Liver (tissue), 9 donors: ENCODE data around the gene MOB4. TPM values are rescaled to one million over a fixed set of nuclear protein-coding genes. Genes with fewer than 3 reads are reported as not detected.

Experiments
- DNase-seq: peaks from one replicate; pipeline ENCODE4 v3.0.0-alpha.2; 2017; ENCODE audit warnings: low spot score
- H3K27ac ChIP-seq, 2 donors: one replicate each; pipeline ENCODE4 v1.7.0; 2013; ENCODE audit warnings: inconsistent platforms in 2 of 2, low read length in 2 of 2, control low read depth in 1 of 2, low read depth in 1 of 2, mild to moderate bottlenecking in 1 of 2
- H3K27me3 ChIP-seq, 4 donors: one replicate each; pipeline versions ENCODE4 v1.6.1 to v1.7.0; 2013; ENCODE audit warnings: low read length in 3 of 4, inconsistent platforms in 1 of 4, mild to moderate bottlenecking in 1 of 4, moderate library complexity in 1 of 4; ENCODE audit not compliant: control insufficient read depth in 4 of 4, insufficient read depth in 4 of 4
- H3K36me3 ChIP-seq, 4 donors: one replicate each; pipeline versions ENCODE4 v1.6.1 to v1.7.0; 2013; ENCODE audit warnings: low read length in 3 of 4, mild to moderate bottlenecking in 3 of 4, low read depth in 1 of 4, moderate library complexity in 1 of 4; ENCODE audit not compliant: control insufficient read depth in 4 of 4, insufficient read depth in 3 of 4
- H3K4me1 ChIP-seq, 4 donors: one replicate each; pipeline versions ENCODE4 v1.6.1 to v1.7.0; 2013; ENCODE audit warnings: low read length in 3 of 4, mild to moderate bottlenecking in 3 of 4, moderate library complexity in 1 of 4; ENCODE audit not compliant: control insufficient read depth in 4 of 4, insufficient read depth in 4 of 4
- H3K4me3 ChIP-seq, 3 donors: one replicate each; pipeline versions ENCODE4 v1.6.1 to v1.7.0; 2013; ENCODE audit warnings: low read length in 3 of 3, control low read depth in 1 of 3, low read depth in 1 of 3, mild to moderate bottlenecking in 1 of 3
- H3K9ac ChIP-seq, 2 donors: one replicate each; pipeline ENCODE4 v1.7.0; 2013; ENCODE audit warnings: low read length in 2 of 2, mild to moderate bottlenecking in 2 of 2, moderate library complexity in 2 of 2, control low read depth in 1 of 2, low read depth in 1 of 2
- H3K9me3 ChIP-seq, 4 donors: one replicate each; pipeline versions ENCODE4 v1.6.1 to v1.7.0; 2013; ENCODE audit warnings: low read length in 3 of 4; ENCODE audit not compliant: control insufficient read depth in 4 of 4
- ATF3 ChIP-seq: IDR thresholded peaks from 2 replicates; pipeline ENCODE4 v1.6.1; 2016; ENCODE audit warnings: antibody characterized with exemption
- CTCF ChIP-seq: fragments of 150-350 bp; IDR thresholded peaks from 2 replicates; pipeline ENCODE4 v1.5.1; 2017; ENCODE audit warnings: improper control_type of control experiment, low read depth, low read length; ENCODE audit not compliant: missing input control
- EGR1 ChIP-seq, 2 donors: IDR thresholded peaks; 2 replicates each; pipeline ENCODE4 v1.6.1; 2016 to 2018; ENCODE audit warnings: antibody characterized with exemption in 2 of 2, low read depth in 2 of 2
- FOXA1 ChIP-seq: IDR thresholded peaks from 2 replicates; pipeline ENCODE4 v1.6.1; 2016; ENCODE audit warnings: antibody characterized with exemption
- FOXA2 ChIP-seq: IDR thresholded peaks from 2 replicates; pipeline ENCODE4 v1.6.1; 2016; ENCODE audit warnings: antibody characterized with exemption
- GABPA ChIP-seq, 2 donors: IDR thresholded peaks in 1 of 2; conservative IDR thresholded peaks in 1 of 2; 2 replicates each; pipeline ENCODE4 v1.6.1; 2016; ENCODE audit warnings: antibody characterized with exemption in 2 of 2, mild to moderate bottlenecking in 1 of 2, moderate library complexity in 1 of 2
- HNF4A ChIP-seq, 2 donors: conservative IDR thresholded peaks; 2 replicates each; pipeline ENCODE4 v1.6.1; 2016; ENCODE audit warnings: antibody characterized with exemption in 2 of 2, mild to moderate bottlenecking in 2 of 2
- HNF4G ChIP-seq: IDR thresholded peaks from 2 replicates; pipeline ENCODE4 v1.6.1; 2016; ENCODE audit warnings: antibody characterized with exemption
- JUND ChIP-seq, 2 donors: IDR thresholded peaks; 2 replicates each; pipeline ENCODE4 v1.6.1; 2016; ENCODE audit warnings: antibody characterized with exemption in 2 of 2
- MAX ChIP-seq: IDR thresholded peaks from 2 replicates; pipeline ENCODE4 v1.6.1; 2016; ENCODE audit warnings: antibody characterized with exemption
- NR2F2 ChIP-seq: IDR thresholded peaks from 2 replicates; pipeline ENCODE4 v1.6.1; 2016; ENCODE audit warnings: antibody characterized with exemption
- RAD21 ChIP-seq, 2 donors: IDR thresholded peaks; 2 replicates each; pipeline ENCODE4 v1.6.1; 2016; ENCODE audit warnings: antibody characterized with exemption in 2 of 2, mild to moderate bottlenecking in 2 of 2
- REST ChIP-seq: IDR thresholded peaks from 2 replicates; pipeline ENCODE4 v1.6.1; 2016; ENCODE audit warnings: antibody characterized with exemption, mild to moderate bottlenecking
- RXRA ChIP-seq, 2 donors: IDR thresholded peaks; 2 replicates each; pipeline ENCODE4 v1.6.1; 2017 to 2018; ENCODE audit warnings: antibody characterized with exemption in 2 of 2, mild to moderate bottlenecking in 1 of 2
- SP1 ChIP-seq: IDR thresholded peaks from 2 replicates; pipeline ENCODE4 v1.6.1; 2018; ENCODE audit warnings: antibody characterized with exemption, mild to moderate bottlenecking
- TAF1 ChIP-seq: conservative IDR thresholded peaks from 2 replicates; pipeline ENCODE4 v1.6.1; 2016; ENCODE audit warnings: antibody characterized with exemption, mild to moderate bottlenecking
- YY1 ChIP-seq: IDR thresholded peaks from 2 replicates; pipeline ENCODE4 v1.6.1; 2016; ENCODE audit warnings: antibody characterized with exemption, mild to moderate bottlenecking
- ZBTB33 ChIP-seq: IDR thresholded peaks from 2 replicates; pipeline ENCODE4 v1.6.1; 2016; ENCODE audit warnings: antibody characterized with exemption
- WGBS: extraction: QIAGEN DNeasy Blood & Tissue Kit; methylation state at CpG from one replicate; pipeline ENCODE4 v1.1.7; 2013; 5-methylcytosine and 5-hydroxymethylcytosine counted together
- polyA plus RNA-seq, 2 donors: library from polyadenylated mRNA; stranded (reverse) in 1 of 2; unstranded in 1 of 2; fragments of 200-250 nt in 1 of 2; fragments of >200 nt in 1 of 2; fragmentation: Nextera tagmentation in 1 of 2; extraction: Ambion mirVana in 1 of 2; gene quantifications; one replicate each; pipeline versions ENCODE4 v1.2.1 to v1.2.3, GENCODE V29; 2013 to 2015
- total RNA-seq, 2 donors: library from RNA; depleted of rRNA; stranded (reverse); fragments of >200 nt; gene quantifications; one replicate each; pipeline ENCODE4 v1.2.3, GENCODE V29; 2014
- donor health status: healthy.
- donor health status: healthy.
- donor health status: healthy.
- donor health status: healthy.
- donor health status: healthy.

The MOB4 gene
- total RNA-seq = 10 to 100 TPM; 10.2 to 17.5 TPM
- 10 to 100 TPM in 1 of 2 donors, 1 to 10 TPM in 1; 7.6 to 14.7 TPM for polyA plus RNA-seq

- Histone ChIP-seq H3K27me3 (no peaks in the 10 kb centered on the region), H3K27ac (peak within 1 kb of the TSS; percentile 93 to 95), H3K4me3 (peak within 1 kb of the TSS; percentile 64 to 82 (median 82)), H3K4me1 (peaks cover 0 to 12% (median 6%) of the 10 kb centered on the region in 4 donors), H3K9ac (peak within 1 kb of the TSS; percentile 93 to 98), H3K9me3 (no peaks in the 10 kb centered on the region), H3K36me3 (no peaks in the 10 kb centered on the region)
- peak; percentile 97 for DNase-seq
- peak; percentile 57 to 63 for TF ChIP-seq RAD21 (IDR thresholded peaks at IDR 0.05)
- peak; percentile 91 for TF ChIP-seq ZBTB33
- peak; percentile 68 for TF ChIP-seq NR2F2
- TF ChIP-seq GABPA (IDR thresholded peaks at IDR 0.05 in 1 of 2, conservative IDR thresholded peaks at IDR 0.05 in 1 of 2) = peak; percentile 66 to 86
- TF ChIP-seq SP1 = peak; percentile 88
- TF ChIP-seq REST = peak; percentile 95
- TF ChIP-seq EGR1 (IDR thresholded peaks at IDR 0.05; ENCODE audit: low read depth in 2 of 2) = peak in 1 of 2 donors; percentile 73
- TF ChIP-seq MAX = peak; percentile 43
- TF ChIP-seq JUND (IDR thresholded peaks at IDR 0.05) = peak; percentile 28 to 41
- no peak for TF ChIP-seq HNF4G
- peak; percentile 74 for TF ChIP-seq TAF1
- TF ChIP-seq CTCF = no peak
- peak; percentile 48 to 58 for TF ChIP-seq RXRA (IDR thresholded peaks at IDR 0.05)
- no peak for TF ChIP-seq ATF3
- no peak for TF ChIP-seq FOXA1
- peak; percentile 27 to 35 for TF ChIP-seq HNF4A (conservative IDR thresholded peaks at IDR 0.05)
- peak; percentile 97 for TF ChIP-seq YY1
- TF ChIP-seq FOXA2 = no peak
- under 1% methylated on average over 66 of the region's 66 CpGs for WGBS
Observed at GRCh38 chr2:197515739-197516392, at the start of gene MOB4. Gene MOB4, plus strand, starts transcription at chr2:197516066. Its CDS starts 21 bp downstream, at chr2:197516087.
